Gastroesophageal sphincter (tissue), 3 donors: Measurements from ENCODE around the gene GASK1A.

Experiments used
- EP300 ChIP-seq: sonication (generic); formaldehyde crosslinking; IDR thresholded peaks from one replicate; pipeline ENCODE4 v1.6.1; 2017; ENCODE audit warnings: antibody characterized with exemption, mild to moderate bottlenecking
- POLR2A ChIP-seq, 2 donors: fragments of 450-650 bp; IDR thresholded peaks; one replicate each; pipeline ENCODE4 v1.6.1; 2017; ENCODE audit warnings: antibody characterized with exemption in 2 of 2, mild to moderate bottlenecking in 2 of 2, moderate library complexity in 1 of 2
- POLR2AphosphoS5 ChIP-seq: sonication (generic); formaldehyde crosslinking; IDR thresholded peaks from one replicate; pipeline ENCODE4 v1.6.1; 2017; ENCODE audit warnings: antibody characterized with exemption
- TF ChIP-seq, protein P1 (sequence below), 4 experiments: fragments of 200-600 bp in 2 of 4; fragments of 450-650 bp in 2 of 4; sonication (generic) in 1 of 4; IDR thresholded peaks; one replicate each; pipeline ENCODE4 v1.5.1; 2017 to 2019; ENCODE audit warnings: antibody characterized with exemption in 4 of 4, mild to moderate bottlenecking in 2 of 4, moderate library complexity in 2 of 4

DNA sequence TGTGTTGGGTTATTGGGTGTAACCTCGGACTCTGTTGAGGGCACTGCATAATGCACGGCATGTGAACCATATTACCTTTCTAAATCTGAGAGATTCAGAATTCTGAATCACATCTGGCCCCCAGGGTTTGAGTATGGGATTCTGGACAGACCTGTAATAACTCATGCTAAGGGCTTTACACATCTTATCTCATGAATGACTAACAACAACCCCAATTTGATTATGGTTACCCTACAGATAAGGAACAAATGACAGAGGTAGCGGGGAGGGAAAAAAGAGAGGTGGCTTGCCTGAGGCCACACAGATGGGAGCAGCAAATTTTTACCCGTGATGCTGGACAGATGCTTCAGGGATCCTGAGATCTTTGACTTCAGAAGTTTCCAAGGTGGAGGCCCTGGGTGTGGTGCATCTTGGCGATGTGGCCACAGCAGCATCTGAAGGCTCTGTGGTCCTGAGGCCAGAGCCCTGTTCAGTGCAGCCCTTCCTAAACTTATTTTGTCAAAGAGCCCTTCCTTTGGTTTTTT, 83.0 kb downstream of the GASK1A start:
- TF ChIP-seq, protein P1, sequence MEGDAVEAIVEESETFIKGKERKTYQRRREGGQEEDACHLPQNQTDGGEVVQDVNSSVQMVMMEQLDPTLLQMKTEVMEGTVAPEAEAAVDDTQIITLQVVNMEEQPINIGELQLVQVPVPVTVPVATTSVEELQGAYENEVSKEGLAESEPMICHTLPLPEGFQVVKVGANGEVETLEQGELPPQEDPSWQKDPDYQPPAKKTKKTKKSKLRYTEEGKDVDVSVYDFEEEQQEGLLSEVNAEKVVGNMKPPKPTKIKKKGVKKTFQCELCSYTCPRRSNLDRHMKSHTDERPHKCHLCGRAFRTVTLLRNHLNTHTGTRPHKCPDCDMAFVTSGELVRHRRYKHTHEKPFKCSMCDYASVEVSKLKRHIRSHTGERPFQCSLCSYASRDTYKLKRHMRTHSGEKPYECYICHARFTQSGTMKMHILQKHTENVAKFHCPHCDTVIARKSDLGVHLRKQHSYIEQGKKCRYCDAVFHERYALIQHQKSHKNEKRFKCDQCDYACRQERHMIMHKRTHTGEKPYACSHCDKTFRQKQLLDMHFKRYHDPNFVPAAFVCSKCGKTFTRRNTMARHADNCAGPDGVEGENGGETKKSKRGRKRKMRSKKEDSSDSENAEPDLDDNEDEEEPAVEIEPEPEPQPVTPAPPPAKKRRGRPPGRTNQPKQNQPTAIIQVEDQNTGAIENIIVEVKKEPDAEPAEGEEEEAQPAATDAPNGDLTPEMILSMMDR (IDR thresholded peaks at IDR 0.05): no peak
- TF ChIP-seq POLR2A (IDR thresholded peaks at IDR 0.05) (no peak), POLR2AphosphoS5 (no peak), EP300 (no peak)
